GM19025 (cell line): ENCODE results near the gene OSGEP.

ENCODE experiments used
- ATAC-seq: cut with Tn5 transposase; IDR thresholded peaks from one replicate; pipeline ENCODE4 v1.9.1; 2021; ENCODE audit warnings: mild to moderate bottlenecking, low read depth, moderate library complexity; ENCODE audit not compliant: unreplicated experiment

Gene OSGEP

DNA sequence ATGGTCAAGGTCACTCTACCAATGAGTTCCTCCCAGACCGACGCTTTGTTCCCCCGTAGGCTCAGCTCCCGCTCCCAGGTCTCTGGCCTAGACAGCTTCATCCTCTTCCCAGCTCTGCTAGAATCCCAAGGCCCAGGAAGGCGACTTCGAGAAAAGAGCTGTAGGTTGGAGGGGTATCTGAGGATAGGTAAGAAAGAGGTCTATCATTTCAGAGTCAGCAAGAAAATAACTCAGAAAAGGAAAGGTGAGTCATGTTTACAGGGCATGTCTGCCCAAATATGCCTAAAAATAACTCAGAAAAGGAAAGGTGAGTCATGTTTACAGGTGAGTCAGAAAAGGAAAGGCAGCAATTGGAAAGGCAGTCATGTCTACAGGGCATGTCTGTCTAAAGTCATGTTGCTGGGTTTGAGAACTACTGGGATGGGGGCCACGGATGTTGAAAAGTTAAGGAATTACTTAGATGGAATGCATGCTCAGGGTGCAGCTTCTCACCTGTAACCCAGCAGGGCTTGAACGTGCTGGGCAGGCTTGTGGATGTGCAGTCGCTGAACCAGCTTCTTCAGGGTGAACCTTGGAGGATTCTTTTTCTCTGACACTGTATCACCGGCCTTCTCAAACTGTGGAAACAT lies 53.5 kb downstream of the OSGEP start:
- no peak for ATAC-seq

DNA sequence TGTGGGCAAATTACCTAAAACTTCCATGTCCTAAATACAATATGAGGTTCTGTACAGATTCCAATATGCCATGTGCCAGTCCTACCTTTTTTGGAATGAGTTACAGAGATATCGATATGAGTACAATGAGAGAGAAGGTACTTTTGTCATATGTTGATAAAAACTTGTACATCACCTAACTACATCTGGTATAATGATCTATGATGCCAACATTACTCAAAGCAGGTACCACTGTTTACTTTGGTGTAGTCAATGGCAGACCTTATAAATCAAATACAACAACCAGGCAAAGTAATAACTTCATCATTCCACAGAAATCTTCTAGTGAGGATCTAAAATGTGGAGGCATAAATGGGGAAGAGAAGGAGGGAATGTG lies 54.0 kb downstream of the OSGEP start:
- ATAC-seq, result no peak

DNA sequence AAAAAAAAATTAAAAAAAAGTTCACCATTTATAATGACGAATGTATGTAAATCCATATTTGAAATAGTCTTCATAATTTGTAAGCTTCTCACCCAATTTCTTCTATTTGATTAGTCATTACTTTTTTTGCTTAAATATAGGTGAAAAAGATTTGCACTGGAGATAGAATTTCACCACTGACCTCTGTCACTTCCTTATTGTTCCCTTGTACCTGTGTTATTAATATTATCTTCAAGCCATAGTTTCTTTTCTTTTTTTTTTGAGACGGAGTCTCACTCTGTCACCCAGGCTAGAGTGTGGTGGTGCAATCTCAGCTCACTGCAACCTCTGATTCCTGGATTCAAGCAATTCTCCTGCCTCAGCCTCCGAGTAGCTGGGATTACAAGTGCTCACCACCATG lies 57.1 kb downstream of the OSGEP start:
- ATAC-seq, result no peak
